Mesendoderm (in vitro differentiated cells): Measurements from ENCODE around the gene ASPN.

Experiments
- DNase-seq: peaks from one replicate; pipeline ENCODE4 v3.0.0; 2013
- H2AK5ac ChIP-seq: 2 replicates; pipeline ENCODE4 v1.6.1; 2013; ENCODE audit warnings: low read length, inconsistent platforms
- H2BK120ac ChIP-seq: 2 replicates; pipeline ENCODE4 v1.6.1; 2013; ENCODE audit warnings: low read depth, mild to moderate bottlenecking, low read length, moderate library complexity, mixed read lengths
- H2BK15ac ChIP-seq: replicated peaks from 2 replicates; pipeline ENCODE4 v1.6.1; 2013; ENCODE audit warnings: low read depth, mild to moderate bottlenecking, moderate library complexity
- H2BK5ac ChIP-seq: 2 replicates; pipeline ENCODE4 v1.6.1; 2013; ENCODE audit warnings: low read length, inconsistent platforms
- H3K18ac ChIP-seq: 2 replicates; pipeline ENCODE4 v1.6.1; 2013; ENCODE audit warnings: mild to moderate bottlenecking, low read length, mixed read lengths
- H3K23ac ChIP-seq: one replicate; pipeline ENCODE4 v1.6.1; 2013; ENCODE audit warnings: low read length
- H3K27ac ChIP-seq: 2 replicates; pipeline ENCODE4 v1.5.1; 2013; ENCODE audit warnings: low read depth, mild to moderate bottlenecking, inconsistent platforms, low read length, moderate library complexity
- H3K27me3 ChIP-seq: 2 replicates; pipeline ENCODE4 v1.6.1; 2013; ENCODE audit warnings: low read length, control low read depth, mild to moderate bottlenecking, inconsistent platforms; ENCODE audit not compliant: insufficient read depth, poor library complexity
- H3K36me3 ChIP-seq: 2 replicates; pipeline ENCODE4 v1.6.1; 2013; ENCODE audit warnings: low read length, inconsistent platforms; ENCODE audit not compliant: control insufficient read depth, insufficient read depth
- H3K4ac ChIP-seq: one replicate; pipeline ENCODE4 v1.6.1; 2013; ENCODE audit warnings: low read depth, mild to moderate bottlenecking, low read length, moderate library complexity
- H3K4me1 ChIP-seq: 2 replicates; pipeline ENCODE4 v1.6.1; 2013; ENCODE audit warnings: low read depth, low read length, inconsistent platforms; ENCODE audit not compliant: control insufficient read depth
- H3K4me2 ChIP-seq: 2 replicates; pipeline ENCODE4 v1.6.1; 2013; ENCODE audit warnings: low read length
- H3K4me3 ChIP-seq: 2 replicates; pipeline ENCODE4 v1.5.1; 2013; ENCODE audit warnings: mild to moderate bottlenecking, low read length
- H3K56ac ChIP-seq: one replicate; pipeline ENCODE4 v1.6.1; 2013; ENCODE audit warnings: low read length
- H3K79me1 ChIP-seq: 2 replicates; pipeline ENCODE4 v1.6.1; 2013; ENCODE audit warnings: low read length, inconsistent platforms
- H3K79me2 ChIP-seq: 2 replicates; pipeline ENCODE4 v1.6.1; 2013; ENCODE audit warnings: mild to moderate bottlenecking, low read length; ENCODE audit not compliant: control insufficient read depth, insufficient read depth
- H3K9ac ChIP-seq: 2 replicates; pipeline ENCODE4 v1.6.1; 2013; ENCODE audit warnings: low read length, inconsistent platforms
- H4K5ac ChIP-seq: one replicate; pipeline ENCODE4 v1.6.1; 2013; ENCODE audit warnings: low read length
- H4K8ac ChIP-seq: one replicate; pipeline ENCODE4 v1.6.1; 2013; ENCODE audit warnings: low read depth, mild to moderate bottlenecking, control low read depth, low read length, moderate library complexity
- WGBS: extraction: QIAGEN DNeasy Blood & Tissue Kit; methylation state at CpG from one replicate; pipeline ENCODE4 v1.1.7; 2013; ENCODE audit warnings: low lambda C conversion rate, missing lambda C conversion rate; ENCODE audit not compliant: insufficient coverage; ENCODE audit errors: extremely low coverage; 5-methylcytosine and 5-hydroxymethylcytosine counted together

The ASPN gene

DNA sequence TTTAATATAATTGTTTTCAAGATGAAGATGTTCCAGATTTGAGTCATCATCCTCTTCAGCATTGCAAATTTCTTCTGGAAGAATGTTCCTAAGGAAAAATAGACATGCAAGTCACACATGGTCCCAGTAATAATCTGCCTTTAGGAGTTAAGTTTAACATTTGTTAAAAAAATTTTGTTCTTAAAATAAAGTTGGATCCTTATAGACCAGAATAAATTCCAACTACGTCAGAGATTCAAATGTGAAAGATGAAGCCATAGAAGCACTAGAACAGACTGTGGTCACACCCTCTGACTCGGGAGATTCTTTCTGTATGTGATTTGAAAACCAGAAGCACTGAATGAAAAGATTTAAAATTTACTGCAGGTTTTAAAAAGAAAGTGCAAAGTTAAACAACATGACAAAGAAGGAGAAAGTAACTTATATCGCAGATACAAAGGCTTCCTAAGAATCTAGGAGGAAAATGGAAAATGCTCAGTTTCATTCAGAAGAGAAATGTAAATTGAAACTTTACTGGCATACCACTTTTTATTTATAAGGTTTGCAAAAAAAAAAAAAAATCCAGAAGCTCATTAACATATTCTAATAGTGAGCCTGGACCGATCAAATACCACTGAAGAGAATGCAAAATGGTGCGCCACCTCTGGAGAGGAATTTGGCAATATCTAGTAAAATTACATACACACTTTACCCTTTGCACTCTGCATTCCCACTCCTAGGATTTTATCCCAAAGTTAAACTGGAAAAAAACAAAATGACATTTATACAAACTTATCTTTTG lies 14.3 kb upstream of the ASPN start:
- no CpG with 5 or more reads among the region's 5 CpGs for WGBS

GRCh38 chr9:92494856-92495255 lies 12.6 kb upstream of the ASPN start:
- no peak overlapping the region for H4K8ac ChIP-seq
- H2BK5ac ChIP-seq = no peak overlapping the region
- H3K56ac ChIP-seq = no peak overlapping the region
- no peak overlapping the region for H4K5ac ChIP-seq
- no peak overlapping the region for H3K9ac ChIP-seq
- no peak overlapping the region for H2BK15ac ChIP-seq
- no peak overlapping the region for H2AK5ac ChIP-seq
- H3K4me2 ChIP-seq = no peak overlapping the region
- H3K27ac ChIP-seq = no peak overlapping the region
- H3K79me2 ChIP-seq = no peaks in the 10 kb centered on the region
- H3K36me3 ChIP-seq = no peaks in the 10 kb centered on the region
- no CpG with 5 or more reads among the region's 2 CpGs for WGBS
- H2BK120ac ChIP-seq = no peak overlapping the region
- H3K23ac ChIP-seq = no peak overlapping the region
- no peaks in the 10 kb centered on the region for H3K27me3 ChIP-seq
- no peaks in the 10 kb centered on the region for H3K79me1 ChIP-seq
- no peak overlapping the region for H3K4me3 ChIP-seq
- no peak overlapping the region for H3K18ac ChIP-seq
- peaks cover 3% of the 10 kb centered on the region for H3K4me1 ChIP-seq
- DNase-seq = no peak
- H3K4ac ChIP-seq = no peak overlapping the region

More for the DNA sequence above, 14.3 kb upstream of the ASPN start:
- Histone ChIP-seq H3K4ac (no peak overlapping the region), H3K27me3 (no peaks in the 10 kb centered on the region), H4K5ac (no peak overlapping the region), H3K18ac (no peak overlapping the region), H2AK5ac (no peak overlapping the region), H3K23ac (no peak overlapping the region), H2BK15ac (no peak overlapping the region), H3K79me1 (no peaks in the 10 kb centered on the region), H3K4me1 (no peaks in the 10 kb centered on the region), H3K9ac (no peak overlapping the region), H3K36me3 (no peaks in the 10 kb centered on the region), H3K4me2 (no peak overlapping the region), H3K56ac (no peak overlapping the region), H2BK120ac (no peak overlapping the region), H3K4me3 (no peak overlapping the region), H2BK5ac (no peak overlapping the region), H4K8ac (no peak overlapping the region), H3K79me2 (no peaks in the 10 kb centered on the region), H3K27ac (no peak overlapping the region)
- DNase-seq = no peak

GRCh38 chr9:92493749-92494387 lies 11.6 kb upstream of the ASPN start:
- H2BK15ac ChIP-seq = no peak overlapping the region
- H2AK5ac ChIP-seq = no peak overlapping the region
- no peak overlapping the region for H4K5ac ChIP-seq
- no peak overlapping the region for H3K23ac ChIP-seq
- H3K4ac ChIP-seq = no peak overlapping the region
- no peak overlapping the region for H3K27ac ChIP-seq
- no peaks in the 10 kb centered on the region for H3K79me1 ChIP-seq
- H3K56ac ChIP-seq = no peak overlapping the region
- WGBS = no CpG with 5 or more reads among the region's 9 CpGs
- H2BK5ac ChIP-seq = no peak overlapping the region
- H3K27me3 ChIP-seq = no peaks in the 10 kb centered on the region
- H3K9ac ChIP-seq = no peak overlapping the region
- H3K18ac ChIP-seq = no peak overlapping the region
- H4K8ac ChIP-seq = no peak overlapping the region
- H3K4me3 ChIP-seq = no peak overlapping the region
- H3K79me2 ChIP-seq = no peaks in the 10 kb centered on the region
- DNase-seq = no peak
- peaks cover 3% of the 10 kb centered on the region for H3K4me1 ChIP-seq
- no peaks in the 10 kb centered on the region for H3K36me3 ChIP-seq
- H3K4me2 ChIP-seq = no peak overlapping the region
- no peak overlapping the region for H2BK120ac ChIP-seq

- Histone ChIP-seq H3K27me3 (no peaks in the 10 kb centered on the region), H2BK5ac (no peak overlapping the region), H4K5ac (no peak overlapping the region), H4K8ac (no peak overlapping the region), H3K23ac (no peak overlapping the region), H3K4ac (no peak overlapping the region), H3K4me1 (peaks cover 3% of the 10 kb centered on the region), H3K27ac (no peak overlapping the region), H3K9ac (no peak overlapping the region), H2AK5ac (no peak overlapping the region), H2BK120ac (no peak overlapping the region), H3K79me2 (no peaks in the 10 kb centered on the region), H3K79me1 (no peaks in the 10 kb centered on the region), H3K18ac (no peak overlapping the region), H2BK15ac (no peak overlapping the region), H3K56ac (no peak overlapping the region), H3K4me3 (no peak overlapping the region), H3K4me2 (no peak overlapping the region), H3K36me3 (no peaks in the 10 kb centered on the region)
- DNase-seq = no peak
- WGBS = no CpG with 5 or more reads among the region's 3 CpGs
These were observed 10.6 kb upstream of the ASPN start for GRCh38 chr9:92492781-92493401.

- Histone ChIP-seq H3K18ac (no peak overlapping the region), H3K79me2 (no peaks in the 10 kb centered on the region), H4K5ac (no peak overlapping the region), H2BK120ac (no peak overlapping the region), H3K27ac (no peak overlapping the region), H3K4me2 (no peak overlapping the region), H2AK5ac (no peak overlapping the region), H2BK15ac (no peak overlapping the region), H2BK5ac (no peak overlapping the region), H3K79me1 (no peaks in the 10 kb centered on the region), H3K23ac (no peak overlapping the region), H3K36me3 (no peaks in the 10 kb centered on the region), H4K8ac (no peak overlapping the region), H3K4ac (no peak overlapping the region), H3K56ac (no peak overlapping the region), H3K9ac (no peak overlapping the region), H3K27me3 (no peaks in the 10 kb centered on the region), H3K4me1 (peaks cover 3% of the 10 kb centered on the region), H3K4me3 (no peak overlapping the region)
- no peak for DNase-seq
- no CpG with 5 or more reads among the region's 4 CpGs for WGBS
These were observed 6.6 kb upstream of the ASPN start for GRCh38 chr9:92488681-92489550.
